Lung microvascular endothelial cell (primary cell): ENCODE data around the gene CAPN5. TPM values are rescaled to one million over a fixed set of nuclear protein-coding genes. Genes with fewer than 3 reads are reported as not detected.

Experiments used
- DNase-seq, 2 donors: peaks; one replicate each; pipeline versions ENCODE4 v3.0.0 to v3.0.0-alpha.2; 2010; ENCODE audit warnings: low read depth in 2 of 2
- total RNA-seq: library from RNA; depleted of rRNA; stranded (reverse); fragments of >200 nt; gene quantifications from 2 replicates; pipeline ENCODE4 v1.2.1, GENCODE V29; 2014

The CAPN5 gene
- total RNA-seq, 1 donor from 2014 or later: 1.8 TPM

- DNase-seq: no peak
Observed at GRCh38 chr11:77117492-77117891, 50.7 kb downstream of the CAPN5 start.

DNA sequence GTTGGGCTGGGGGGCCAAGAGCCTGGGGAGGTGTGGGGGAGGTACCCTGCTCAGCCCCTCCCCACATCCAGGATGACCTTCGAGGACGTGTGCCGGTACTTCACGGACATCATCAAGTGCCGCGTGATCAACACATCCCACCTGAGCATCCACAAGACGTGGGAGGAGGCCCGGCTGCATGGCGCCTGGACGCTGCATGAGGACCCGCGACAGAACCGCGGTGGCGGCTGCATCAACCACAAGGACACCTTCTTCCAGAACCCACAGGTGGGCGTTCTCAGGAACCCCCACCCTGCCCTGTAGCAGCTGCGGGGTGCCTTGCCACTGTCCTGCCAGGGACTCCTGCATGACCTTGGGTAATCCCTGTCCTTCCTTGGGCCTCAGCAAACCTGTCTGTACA lies 51.3 kb downstream of the CAPN5 start:
- DNase-seq: no peak

DNA sequence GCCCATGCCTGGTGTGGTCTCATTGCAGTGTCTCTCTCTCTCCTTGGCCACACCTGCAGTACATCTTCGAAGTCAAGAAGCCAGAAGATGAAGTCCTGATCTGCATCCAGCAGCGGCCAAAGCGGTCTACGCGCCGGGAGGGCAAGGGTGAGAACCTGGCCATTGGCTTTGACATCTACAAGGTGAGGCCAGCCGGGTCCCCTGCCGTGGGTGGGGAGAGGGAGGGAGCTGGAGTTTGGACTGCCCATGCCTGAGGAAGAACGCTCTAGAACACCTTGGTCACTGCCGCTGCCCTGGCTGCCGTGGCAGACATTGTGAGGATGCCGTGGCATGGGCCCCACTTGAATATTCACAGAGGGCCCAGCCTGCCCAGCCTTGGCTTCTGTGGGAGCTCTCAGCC lies 52.2 kb downstream of the CAPN5 start:
- DNase-seq: no peak

DNA sequence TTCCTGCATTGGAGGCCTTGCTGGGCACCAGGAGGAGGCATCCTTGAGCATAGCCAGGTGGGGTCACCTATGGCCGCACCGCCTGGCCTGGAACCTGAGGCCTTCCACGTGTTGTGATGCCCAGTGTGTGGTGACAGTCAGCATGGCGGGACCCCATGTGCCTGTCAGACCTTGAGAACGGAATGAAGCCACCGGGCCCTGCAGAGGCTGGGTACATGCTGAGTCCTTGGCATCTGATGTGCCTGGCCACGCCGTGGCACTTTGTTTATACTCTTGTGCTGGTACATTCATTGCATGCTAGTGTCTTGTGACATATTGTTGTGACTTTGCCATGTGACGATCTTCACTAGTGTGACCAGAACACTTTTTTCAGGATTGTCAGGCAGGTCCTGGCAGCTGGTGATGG lies 52.8 kb downstream of the CAPN5 start:
- no peak for DNase-seq

DNA sequence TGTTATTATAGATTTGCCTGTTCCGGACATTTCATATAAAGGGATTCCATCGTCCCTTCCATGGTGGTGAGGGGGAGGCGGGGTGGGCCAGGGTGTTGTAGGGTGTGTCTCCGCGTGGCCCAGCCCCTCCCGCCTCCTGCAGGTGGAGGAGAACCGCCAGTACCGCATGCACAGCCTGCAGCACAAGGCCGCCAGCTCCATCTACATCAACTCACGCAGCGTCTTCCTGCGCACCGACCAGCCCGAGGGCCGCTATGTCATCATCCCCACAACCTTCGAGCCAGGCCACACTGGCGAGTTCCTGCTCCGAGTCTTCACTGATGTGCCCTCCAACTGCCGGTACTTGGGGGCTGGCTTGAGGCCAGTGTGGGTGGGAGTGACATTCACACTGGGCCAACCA lies 53.8 kb downstream of the CAPN5 start:
- DNase-seq: no peak

DNA sequence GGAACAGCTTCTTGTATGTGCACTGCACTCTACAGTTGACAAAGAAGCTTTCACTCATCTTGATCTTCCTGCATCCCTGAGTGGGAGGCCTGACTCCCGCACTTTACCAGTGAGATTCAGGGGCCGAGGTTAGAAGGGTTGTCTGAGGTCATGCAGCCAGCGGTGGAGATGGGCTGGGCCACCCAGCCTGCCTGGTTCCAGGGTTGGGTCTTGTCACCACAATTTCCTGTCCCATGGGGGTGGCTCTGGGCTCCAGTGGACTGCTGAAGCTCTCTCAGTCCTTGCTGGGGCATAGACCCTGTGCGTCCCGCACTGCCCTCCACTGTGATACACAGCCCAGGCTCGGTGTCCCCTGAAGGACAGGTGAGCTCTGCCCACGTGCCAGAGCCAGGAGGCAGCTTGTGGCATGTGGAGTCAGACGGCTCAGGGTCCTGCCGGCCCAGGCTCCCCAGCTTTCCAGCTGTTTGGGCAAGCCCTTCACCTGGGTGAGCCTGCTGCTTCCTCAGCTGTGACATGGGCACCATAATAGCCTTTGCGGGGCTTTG lies 54.4 kb downstream of the CAPN5 start:
- no peak for DNase-seq

GRCh38 chr11:77121876-77122575 lies 55.3 kb downstream of the CAPN5 start:
- DNase-seq: no peak

DNA sequence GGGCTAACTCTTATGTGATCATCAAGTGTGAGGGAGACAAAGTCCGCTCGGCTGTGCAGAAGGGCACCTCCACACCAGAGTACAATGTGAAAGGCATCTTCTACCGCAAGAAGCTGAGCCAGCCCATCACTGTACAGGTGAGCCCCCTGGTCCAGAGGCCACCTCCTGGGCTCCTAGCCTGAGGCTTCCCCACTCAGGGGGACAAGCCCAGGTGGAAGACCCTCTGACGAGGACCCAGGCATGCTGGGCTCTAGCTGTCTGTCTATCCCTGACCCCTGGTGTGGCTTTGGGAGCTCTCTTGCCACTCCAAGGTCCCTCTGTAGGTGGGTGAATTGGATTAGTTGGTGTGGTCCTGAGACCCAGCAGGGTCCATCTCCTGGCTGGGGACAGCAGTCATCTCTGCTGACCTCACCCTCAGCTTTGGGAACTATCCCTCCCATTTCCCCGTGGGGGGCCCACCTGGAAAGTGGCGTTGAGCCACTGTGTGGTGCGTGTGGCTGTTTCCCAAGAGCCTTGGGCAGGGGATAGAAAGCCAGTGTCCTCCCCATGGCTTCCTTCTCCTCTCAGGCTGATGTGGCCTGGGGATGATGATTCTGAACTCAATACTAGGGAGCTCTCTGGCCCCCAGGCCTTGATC lies 55.9 kb downstream of the CAPN5 start:
- no peak for DNase-seq

- DNase-seq: no peak
Observed at GRCh38 chr11:77123591-77123990, 56.8 kb downstream of the CAPN5 start.

GRCh38 chr11:77124041-77124440 lies 57.3 kb downstream of the CAPN5 start:
- no peak for DNase-seq

GRCh38 chr11:77124488-77124887 lies 57.7 kb downstream of the CAPN5 start:
- DNase-seq: no peak

GRCh38 chr11:77125191-77125590 lies 58.4 kb downstream of the CAPN5 start:
- DNase-seq: no peak

- no peak for DNase-seq
Observed at GRCh38 chr11:77125695-77126094, 58.9 kb downstream of the CAPN5 start.

DNA sequence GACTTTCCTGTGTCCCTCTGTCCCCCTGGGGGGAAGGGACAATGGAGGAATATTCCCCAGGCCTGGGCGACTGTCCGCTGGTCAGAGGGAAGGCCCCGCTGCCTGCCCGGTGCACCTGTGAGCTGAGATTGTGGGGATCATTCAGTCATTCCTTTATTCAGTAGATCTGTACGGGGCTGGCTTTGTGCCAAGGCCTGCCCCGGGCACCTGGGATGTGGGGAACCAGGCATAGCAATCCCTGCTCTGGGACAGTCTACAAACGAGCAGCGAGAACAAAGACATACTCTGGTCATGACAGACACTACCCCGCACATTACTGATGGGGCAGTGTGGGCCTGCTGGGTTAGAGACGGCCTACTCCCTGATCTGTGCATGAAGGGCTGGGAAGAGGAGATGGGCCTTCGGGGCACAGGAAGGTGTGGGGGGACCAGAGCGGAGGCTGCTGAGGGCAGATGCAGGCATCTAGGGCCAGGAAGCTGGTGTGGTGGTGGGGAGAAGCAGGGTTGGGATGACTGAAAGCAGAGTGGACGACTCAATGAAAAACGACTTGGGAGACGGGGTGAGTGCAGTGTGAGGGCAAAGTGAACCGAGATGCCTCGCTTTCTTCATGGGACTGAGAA lies 59.5 kb downstream of the CAPN5 start:
- no peak for DNase-seq

DNA sequence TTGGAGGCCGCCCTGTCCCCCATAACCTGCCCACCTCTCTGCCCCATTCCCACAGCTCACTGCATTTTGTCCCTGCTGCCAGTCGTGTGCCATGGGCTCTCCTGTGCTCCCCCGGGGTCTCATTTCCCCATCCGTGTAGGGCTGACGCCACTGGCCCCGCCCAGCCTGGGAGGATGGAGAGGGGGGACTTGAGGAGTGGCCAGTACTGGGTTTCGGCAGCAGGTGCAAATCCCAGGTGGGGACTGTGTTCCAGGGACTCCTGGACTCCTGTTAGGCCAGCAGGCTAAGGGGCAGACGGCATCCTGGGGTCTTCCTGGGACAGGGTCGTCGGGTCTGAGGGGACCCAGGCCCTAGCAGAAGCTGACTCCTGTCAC lies 60.1 kb downstream of the CAPN5 start:
- DNase-seq: no peak

- peak; percentile 41 to 52 for DNase-seq
Observed at GRCh38 chr11:77127235-77127911, 60.6 kb downstream of the CAPN5 start.

- DNase-seq: peak in 1 of 2 donors; percentile 25
Observed at GRCh38 chr11:77127920-77128691, 61.3 kb downstream of the CAPN5 start, which contains the start of gene MYO7A. TSS of gene MYO7A (plus strand) at chr11:77128246. CDS start at chr11:77130635, 2,389 bp downstream.

DNA sequence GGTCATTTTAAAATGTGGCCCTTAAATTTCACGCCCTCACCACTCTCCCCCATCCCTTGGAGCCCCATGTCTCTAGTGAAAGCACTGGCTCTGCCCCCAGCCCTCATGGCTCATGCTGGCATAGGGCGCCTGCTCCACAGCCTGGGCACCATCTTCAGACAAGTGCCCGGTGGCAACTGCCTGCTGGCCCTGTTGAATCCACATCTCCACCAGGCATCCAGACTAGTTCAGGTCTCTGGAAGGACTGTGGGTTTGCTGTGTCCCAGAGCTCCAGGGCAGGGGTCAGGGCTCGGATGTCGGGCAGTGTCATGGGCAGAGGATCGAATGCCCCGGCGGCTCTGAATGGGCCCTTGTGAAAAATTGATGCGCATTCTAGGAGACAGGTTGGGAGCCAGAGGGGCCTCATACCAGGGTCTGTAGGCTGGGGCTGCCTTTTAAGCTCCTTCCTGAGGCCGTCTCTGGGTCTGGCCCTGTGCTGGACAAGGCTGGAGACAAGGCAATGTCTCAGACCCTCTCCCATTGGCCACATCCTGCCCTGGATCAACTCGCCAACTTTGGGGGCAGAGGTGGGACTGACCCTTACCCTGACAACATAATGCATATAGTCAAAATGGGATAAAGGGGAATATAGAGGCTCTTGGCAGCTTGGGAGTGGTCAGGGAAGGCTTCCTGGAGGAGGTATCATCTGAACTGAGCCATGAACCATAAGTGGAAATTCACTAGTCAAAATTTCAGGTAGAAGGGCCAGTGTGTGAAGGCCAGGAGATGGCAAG lies 62.5 kb downstream of the CAPN5 start:
- DNase-seq: no peak

- no peak for DNase-seq
Observed at GRCh38 chr11:77129842-77130756, 63.3 kb downstream of the CAPN5 start.
